SW480 (cell line): ENCODE measurements around the gene APOBEC3H.

Experiments used
- DNase-seq: peaks from one replicate; pipeline ENCODE4 v3.0.0-alpha.2; 2016; ENCODE audit warnings: low spot score

Gene APOBEC3H

DNA sequence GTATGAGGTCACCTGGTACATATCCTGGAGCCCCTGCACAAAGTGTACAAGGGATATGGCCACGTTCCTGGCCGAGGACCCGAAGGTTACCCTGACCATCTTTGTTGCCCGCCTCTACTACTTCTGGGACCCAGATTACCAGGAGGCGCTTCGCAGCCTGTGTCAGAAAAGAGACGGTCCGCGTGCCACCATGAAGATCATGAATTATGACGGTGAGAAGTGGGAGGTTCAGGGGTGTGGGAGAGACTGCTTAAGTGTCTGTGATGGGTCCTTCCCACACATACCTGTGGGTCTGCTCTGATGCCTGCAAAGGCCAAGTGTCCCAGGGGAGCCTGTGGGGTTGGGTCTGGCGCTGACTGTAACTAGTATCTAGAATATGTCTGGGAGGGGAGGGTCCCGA lies 16.0 kb upstream of the APOBEC3H start:
- no peak for DNase-seq

DNA sequence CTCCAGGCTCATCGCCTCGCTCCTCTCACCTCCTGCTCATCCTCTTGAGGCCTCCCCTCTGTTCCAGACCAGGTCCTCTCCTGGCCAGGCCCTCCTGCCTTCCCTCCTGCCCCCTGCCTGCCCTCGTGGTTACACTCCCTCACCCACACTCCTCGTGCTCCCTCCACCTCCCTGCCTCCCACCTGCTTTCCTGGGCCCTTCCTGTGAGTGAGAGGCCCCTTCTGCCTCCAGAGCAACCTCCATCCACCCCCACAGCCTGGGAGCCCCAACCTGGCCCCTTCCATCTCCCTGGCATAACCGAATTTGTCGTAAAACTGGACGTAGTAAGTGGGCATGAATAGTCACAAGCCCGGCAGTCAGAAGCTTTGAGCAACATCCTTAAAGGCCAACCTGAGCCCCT lies 15.4 kb upstream of the APOBEC3H start:
- no peak for DNase-seq

DNA sequence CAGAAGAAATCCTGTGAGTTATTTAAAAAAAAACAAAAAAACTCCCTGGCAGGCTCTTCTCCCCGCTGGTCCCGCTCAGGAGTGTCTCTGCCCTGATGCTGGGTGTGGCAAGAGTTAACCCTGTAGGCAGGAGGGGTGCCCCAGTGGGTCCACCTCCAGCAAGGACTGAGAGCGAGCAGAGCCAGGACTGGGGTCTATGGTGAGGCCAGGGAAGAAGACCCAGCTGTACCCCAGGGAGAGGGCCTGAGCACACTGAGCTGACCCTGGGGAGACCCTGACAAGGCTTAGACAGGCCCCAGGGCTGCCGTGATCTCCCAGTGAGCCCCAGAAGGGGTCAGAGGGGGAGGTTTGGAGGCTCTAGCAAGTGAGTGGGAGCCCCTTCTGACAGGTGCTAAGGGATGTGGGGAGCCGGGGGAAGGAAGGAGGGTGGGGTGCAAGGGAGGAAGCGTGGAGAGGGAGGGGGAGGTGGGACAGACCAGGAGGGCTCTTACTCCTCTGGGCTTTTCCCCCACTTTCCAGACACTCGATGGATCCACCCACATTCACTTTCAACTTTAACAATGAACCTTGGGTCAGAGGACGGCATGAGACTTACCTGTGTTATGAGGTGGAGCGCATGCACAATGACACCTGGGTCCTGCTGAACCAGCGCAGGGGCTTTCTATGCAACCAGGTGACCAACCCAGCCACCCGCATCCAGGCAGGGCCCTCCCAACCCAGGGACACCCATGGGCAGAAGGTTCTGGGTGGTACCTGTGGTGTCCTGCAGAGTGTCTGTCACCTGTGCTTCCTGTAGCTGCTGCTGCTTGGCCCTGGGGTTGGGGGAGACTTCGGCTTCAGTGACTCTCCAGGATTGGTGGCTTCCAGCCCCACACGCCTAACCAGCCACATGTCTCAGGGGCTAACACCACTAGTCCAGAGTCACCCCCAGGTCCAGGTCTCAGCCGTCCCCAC lies 13.6 kb upstream of the APOBEC3H start:
- DNase-seq = no peak

DNA sequence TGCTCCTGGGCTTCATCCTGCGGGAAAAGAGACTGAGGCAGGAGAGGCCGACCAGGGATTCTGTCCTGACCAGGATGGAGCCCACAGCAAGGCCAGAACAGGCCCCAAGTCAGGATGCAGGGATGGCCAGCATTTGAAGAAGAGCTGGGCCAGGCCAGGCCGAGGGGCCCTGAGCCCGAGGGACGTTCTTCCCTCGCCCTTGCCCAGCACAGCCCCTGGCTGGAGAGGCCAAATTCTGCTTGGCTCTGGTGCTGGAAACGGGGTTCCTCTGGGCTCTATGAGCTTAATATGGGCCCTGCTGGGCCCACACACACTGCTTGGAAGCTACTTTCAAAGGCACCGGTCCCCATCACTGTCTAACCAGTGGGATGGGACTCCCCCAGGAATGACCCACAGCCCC lies 12.4 kb upstream of the APOBEC3H start:
- no peak for DNase-seq

DNA sequence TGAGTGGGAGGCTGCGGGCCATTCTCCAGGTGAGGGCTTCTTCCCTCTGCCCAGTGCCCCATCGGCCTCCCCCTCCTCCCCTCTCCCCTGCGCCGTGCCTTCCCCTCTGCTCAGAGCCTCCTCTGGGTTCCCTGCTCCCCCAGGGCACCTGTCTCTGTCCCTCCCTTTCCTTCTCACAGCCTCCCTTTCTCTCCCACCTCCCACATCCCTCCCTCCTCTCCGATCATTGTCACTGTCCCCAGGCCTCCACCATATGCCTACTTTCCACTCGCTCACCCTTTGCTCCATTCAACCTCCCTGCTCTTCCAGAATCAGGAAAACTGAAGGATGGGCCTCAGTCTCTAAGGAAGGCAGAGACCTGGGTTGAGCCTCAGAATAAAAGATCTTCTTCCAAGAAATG lies 9.9 kb upstream of the APOBEC3H start:
- DNase-seq = no peak

DNA sequence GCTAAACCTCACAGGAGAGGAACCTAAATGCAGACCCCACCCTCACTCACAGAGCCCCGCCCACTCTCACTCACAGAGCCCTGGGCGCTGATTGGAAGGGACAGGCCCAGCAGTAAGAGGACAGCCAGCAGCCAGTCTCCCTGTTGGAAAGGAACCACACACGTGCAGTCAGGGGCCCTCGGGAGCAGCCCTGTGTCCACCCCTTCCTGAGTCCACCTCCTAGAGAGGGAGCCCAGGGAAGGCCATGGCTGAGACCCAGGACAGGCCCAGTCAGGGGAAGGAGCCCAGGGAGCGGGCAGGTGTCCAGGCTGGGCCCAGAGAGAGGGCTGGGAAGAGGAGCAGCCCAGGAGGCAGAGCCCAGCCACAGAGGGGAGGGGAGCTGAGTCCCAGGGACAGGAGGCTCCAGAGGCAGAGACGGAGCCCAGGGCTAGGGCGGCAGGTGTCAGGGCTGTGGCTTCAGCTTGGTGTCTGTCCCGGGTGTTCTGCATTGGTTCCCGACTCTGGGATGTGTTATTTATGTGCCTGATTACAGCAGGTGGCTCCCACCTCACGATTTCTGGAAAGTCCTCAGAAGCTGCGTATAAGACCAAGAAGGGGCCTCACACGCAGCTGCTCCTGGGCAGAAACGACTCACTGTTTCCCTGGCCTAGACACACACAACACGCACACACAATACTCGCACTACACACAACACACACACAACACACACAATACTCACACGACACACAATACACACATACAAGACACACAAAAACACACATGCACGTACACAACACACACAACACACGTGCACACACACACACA lies 9.0 kb upstream of the APOBEC3H start:
- no peak for DNase-seq

DNA sequence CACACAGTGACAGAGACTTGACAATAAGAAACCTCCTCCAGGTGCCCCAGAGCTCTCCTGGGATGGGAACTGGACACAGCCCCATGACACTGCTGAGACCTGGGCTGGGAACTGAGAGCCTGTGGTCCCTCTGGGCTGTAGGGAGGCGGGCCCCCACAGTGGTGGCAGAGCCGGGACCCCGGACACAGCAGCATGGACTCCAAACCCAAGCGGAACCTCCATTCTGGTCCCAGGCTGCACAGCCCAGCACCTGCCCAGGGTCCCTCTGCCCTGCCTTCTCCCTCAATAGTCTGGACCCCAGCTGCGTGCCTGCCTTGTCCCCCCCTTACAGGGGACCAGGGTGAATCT lies 8.4 kb upstream of the APOBEC3H start:
- no peak for DNase-seq

DNA sequence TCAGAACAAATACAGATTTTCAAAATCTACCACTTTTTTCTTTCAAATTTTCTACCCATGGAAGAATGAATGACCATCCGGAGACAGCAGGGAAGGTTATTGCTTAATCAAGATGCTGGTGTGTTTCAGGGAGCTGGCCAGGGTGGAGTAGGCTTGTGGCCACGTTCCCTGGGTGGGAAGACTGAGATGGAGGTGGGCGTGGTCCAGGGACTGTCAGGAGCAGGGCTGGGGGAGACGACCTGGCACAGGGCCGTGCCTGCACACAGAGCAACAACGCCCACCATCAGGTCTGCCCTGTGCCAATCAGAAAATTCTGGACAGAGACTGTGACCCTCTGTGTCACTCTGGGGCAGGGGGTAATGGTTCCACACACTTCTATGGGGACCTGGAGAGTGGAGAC lies 7.1 kb upstream of the APOBEC3H start:
- no peak for DNase-seq

DNA sequence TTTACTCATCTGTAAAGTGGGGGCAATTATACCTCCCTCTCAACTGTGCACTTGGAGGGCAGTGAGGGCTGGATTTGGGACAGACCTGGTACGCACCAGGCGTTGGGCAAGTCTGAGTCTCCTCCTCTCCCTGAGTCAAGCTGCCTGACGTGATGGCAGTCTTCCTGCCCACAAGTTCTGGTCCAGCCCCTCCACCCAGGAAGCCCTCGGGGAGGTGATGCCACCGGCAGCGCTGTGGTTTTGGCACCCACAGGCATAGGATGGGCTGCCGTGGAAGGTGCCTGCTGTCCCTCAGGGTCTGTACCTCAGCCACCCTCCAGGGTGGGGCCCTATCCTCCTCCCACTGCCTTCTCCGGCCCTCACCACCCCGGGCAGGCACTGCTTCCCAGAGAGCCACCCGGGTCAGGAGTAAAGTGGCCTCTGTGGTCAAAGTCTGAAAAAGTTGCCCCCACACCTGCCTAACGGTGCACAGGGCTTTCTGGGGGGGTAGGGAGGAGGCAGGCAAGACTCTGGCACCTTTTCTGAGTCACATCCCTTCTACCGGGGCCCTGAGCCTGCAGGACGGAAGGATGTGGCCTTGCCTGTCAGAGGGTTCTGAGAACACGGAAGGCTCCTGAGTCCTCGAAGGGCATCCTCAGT lies 6.5 kb upstream of the APOBEC3H start:
- peak; percentile 73 for DNase-seq

DNA sequence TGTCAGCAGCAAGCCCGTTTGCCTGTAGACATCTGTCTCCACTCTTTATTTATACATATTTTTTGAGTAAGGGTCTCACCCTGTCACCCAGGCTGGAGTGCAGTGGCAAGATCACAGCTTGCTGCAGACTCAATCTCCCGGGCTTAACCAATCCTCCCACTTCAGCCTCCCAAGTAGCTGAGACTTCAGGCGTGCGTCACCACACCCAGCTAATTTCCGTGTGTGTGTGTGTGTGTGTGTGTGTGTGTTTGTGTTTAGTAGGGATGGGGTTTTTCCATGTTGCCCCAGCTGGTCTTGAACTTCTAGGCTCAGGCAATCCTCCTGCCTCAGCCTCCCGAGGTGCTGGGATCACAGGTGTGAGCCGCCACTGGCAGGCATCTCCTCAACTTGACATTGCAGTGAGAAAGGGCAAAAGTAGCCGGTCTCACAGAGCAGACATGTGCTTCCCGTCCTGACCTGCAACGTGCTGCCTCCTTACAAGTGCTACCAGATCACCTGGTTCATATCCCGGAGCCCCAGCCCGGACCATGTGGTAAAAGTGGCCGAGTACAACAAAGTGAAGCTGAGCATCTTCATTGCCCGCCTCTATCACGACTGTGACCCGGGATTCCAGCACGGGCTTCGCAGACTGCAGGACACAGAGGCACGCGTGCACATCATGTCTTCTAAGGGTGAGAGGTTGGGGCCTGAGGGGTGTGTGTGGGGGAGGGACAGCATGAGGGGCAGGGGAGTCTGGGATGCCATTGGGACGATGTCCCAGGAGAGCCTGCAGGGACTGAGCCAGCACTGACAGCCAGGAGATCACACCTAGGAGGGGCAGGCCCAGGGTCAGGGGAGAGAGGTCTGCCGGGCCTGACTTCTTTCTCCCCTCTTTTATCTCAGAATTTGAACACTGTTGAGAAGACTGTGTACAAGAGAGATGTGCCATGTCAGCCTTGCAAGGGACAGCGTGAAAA lies 5.6 kb upstream of the APOBEC3H start:
- DNase-seq = no peak

DNA sequence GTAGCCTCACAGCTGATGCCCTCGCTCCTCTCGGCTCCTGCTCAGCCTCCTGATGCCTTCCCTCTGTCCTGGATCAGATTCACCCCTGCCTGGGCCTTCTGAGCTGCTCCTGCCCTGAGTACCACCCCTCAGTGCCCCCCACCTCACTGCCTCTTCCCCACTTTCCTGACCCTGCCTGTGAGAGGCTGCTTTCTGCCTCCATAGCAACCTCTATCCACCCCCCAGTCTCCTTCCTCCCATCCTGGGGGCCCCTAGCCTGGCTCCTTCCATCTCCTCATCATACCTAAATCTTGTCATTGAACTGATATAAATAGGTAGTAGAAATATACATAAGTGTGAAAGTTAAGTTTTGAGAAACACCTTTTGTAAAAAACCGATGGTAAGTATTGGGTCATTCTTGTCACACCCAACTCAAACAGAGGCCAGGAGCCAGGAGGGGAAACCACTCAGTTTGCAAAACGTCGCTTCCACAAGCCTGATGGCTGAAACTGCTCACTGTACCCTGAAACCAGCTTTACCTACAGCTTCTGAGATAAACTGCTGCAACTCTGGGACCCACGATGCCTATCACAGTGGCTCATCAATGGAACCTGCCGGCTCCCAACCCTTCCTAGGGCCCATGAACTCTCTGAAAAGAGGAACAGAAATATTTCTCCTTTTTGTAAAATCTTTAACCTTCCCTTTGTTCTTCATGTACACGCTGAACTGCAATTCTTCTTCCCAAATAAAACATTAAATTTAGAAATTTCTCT lies 4.8 kb upstream of the APOBEC3H start:
- no peak for DNase-seq

DNA sequence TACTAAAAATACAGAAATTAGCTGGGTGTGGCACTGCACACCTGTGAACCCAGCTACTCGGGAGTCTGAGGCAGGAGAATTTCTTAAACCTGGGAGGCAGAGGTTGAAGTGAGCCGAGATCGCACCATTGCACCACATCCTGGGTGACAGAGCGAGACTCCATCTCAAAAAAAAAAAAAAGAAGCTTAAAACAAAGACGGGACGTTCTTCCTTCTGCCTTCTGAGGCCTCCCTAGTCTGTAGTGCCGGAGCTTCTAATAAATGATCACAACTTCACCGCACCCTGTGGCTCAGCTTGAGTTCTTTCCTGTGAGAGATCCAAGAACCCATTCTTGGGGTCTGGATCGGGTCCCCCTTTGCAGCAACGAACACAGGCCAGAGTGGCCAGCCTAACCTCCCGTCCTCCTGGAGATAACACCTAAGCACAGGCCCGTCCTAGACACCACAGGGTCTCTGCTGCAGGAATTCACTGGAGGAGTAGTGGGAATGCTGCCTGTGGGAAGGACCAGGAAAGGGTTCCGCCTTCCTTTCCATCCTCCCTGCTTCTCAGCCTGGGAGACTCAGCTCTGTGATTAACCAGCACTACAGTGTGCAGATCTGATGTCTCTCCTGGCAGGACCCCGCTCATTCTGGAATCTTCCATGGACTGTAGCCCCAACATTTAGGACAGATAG lies 2.2 kb upstream of the APOBEC3H start:
- no peak for DNase-seq

DNA sequence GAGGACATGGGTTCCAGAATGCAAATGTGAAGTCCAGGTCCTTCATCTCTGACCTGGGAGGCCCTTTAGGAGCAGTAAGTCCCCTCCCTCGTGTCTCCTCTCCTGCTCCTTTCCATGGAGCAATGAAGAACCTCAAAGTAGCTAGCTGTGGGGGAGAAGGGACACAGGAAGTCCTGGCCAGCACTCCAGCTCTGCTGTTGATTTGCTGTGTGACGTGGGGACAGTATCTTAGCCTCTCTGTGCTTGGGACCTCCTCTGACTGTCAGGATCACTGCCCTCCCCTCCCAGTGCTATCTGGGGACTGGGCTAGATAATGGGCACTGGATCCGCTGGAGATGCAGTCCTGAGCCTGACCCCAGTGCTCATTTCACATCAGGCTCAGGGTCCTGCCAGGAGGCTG lies 1.1 kb upstream of the APOBEC3H start:
- DNase-seq = no peak

DNA sequence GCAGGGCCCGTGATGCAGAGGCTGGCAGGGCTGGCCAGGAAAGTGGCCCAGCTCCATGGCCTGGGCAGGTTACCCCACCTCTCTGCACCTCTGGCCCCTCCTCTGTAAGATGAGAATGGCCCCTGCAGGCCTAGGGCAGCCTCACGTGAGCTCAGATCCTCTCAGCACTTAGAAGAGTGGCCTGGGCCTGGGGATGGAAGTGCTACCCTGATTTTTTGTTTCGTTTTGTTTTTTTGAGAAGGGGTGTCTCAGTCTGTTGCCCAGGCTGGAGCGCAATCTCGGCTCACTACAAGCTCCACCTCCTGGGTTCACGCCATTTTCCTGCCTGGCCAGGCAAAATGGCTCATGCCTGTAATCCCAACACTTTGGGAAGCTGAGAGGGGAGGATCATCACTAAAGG lies 982 bp downstream of the APOBEC3H start:
- DNase-seq = no peak

DNA sequence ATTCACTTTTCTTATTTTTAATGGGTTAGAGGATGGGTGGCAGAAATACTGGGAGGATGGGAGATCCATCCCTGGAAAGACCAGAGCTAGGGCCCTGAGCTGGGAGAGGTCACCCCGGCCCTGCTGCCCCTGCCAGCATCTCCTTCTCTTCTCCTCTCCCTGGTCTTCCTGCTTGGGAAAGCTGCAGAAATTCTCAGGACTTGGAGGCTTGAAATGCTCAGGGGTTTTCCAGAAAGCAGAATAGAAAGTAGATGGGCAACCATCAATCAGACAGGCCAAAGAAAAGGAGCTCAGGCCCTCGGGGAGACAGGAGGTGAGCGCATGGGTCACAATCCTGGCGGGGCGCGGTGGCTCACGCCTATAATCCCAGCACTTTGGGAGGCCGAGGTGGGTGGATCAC lies 1.5 kb downstream of the APOBEC3H start:
- DNase-seq = no peak

DNA sequence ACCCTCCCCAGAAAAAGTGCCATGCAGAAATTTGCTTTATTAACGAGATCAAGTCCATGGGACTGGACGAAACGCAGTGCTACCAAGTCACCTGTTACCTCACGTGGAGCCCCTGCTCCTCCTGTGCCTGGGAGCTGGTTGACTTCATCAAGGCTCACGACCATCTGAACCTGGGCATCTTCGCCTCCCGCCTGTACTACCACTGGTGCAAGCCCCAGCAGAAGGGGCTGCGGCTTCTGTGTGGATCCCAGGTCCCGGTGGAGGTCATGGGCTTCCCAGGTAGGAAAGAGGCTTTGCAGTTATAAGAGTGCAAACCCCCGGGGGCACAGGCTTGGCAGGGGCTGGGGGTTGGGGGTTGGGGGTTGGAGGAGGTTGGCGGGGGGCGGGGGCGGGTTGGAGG lies 4.2 kb downstream of the APOBEC3H start:
- no peak for DNase-seq

DNA sequence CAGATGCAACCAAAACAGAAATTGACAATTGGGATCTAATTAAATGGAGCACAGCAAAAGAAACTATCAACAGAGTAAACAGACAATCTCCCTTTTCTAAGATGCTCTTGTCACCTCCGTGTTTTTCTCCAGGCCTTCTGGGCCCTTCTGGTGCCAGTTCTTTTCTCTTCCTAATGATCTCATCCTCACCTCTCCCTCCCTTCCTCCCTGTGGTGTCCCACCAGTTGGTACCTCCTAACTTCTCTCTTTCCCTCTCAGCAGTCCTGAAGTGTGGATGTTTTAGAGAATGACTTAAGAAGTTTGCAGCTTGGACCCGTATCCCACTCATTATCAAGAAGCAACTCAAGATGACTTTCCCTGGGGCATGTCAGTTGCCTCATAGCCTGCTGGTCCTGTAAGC lies 6.4 kb downstream of the APOBEC3H start:
- DNase-seq = no peak

DNA sequence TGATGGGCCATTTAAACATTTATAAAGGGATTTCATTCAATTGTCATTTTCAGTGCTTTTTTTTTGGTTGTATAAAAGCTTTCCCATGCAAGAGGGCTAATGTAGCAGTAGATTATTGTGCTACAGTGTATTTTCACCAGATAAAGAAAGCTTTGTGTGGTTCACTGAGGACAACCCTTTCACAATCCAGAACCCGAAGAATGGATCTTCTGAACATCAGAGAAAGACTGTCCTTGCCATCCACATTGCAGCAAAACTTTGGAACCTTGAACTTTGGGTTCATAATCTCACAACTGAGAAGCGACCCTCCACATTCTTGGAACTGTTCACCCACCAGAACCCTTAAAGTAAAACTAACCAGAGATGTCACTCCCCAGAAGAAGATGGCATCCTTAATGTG lies 9.3 kb downstream of the APOBEC3H start:
- no peak for DNase-seq

DNA sequence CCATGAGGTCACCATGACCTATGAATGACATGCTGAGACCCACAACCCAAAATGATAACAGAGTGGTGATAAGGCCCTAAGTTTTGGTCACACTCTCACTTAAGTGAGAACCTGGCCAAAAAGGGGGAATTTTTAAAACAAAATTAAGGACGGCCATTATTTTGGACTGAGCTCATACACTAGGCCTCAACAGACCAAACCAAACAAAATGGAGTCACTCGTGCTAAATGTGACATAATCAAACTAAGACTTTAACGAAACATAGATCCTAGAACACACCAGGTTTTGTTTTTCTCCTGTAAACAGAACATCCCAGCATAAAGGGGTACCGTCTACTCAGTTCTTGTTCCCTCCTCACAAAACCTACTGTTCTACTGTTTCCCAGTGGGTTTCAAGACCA lies 11.4 kb downstream of the APOBEC3H start:
- no peak for DNase-seq

DNA sequence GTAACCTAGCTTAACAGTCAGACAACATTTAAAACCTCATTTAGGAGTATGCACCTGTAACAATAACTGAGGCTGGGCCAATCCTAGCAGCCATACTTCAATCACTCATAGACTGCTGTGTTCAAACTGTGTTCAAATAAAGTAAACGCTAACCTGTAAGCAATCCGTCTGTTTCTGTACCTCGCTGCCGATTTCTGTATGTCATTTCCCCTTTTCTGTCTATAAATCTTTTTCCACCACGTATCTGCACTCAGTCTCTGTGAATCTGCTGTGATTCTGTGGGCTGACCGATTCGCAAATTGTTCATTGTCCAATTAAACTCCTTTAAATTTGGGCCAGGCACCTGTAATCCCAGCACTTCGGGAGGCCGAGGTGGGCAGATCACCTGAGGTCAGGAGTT lies 12.3 kb downstream of the APOBEC3H start:
- no peak for DNase-seq
